Vagina (tissue), 2 donors: Measurements from ENCODE around the gene ASS1. TPM values are rescaled to one million over a fixed set of nuclear protein-coding genes. Genes with fewer than 3 reads are reported as not detected.

Source experiments
- DNase-seq, 2 donors: peaks; one replicate each; pipeline ENCODE4 v3.0.0-alpha.2; 2017; ENCODE audit errors: extremely low spot score in 2 of 2
- H3K27ac ChIP-seq: fragments of 200-600 bp; sonication (generic); one replicate; pipeline ENCODE4 v1.5.1; 2019
- H3K27me3 ChIP-seq: fragments of 200-600 bp; sonication (generic); one replicate; pipeline ENCODE4 v1.5.1; 2019
- H3K36me3 ChIP-seq, 2 donors: fragments of 200-600 bp; sonication (generic); one replicate each; pipeline ENCODE4 v1.5.1; 2017 to 2019
- H3K4me1 ChIP-seq: fragments of 200-600 bp; sonication (generic); one replicate; pipeline ENCODE4 v1.5.1; 2019
- H3K4me3 ChIP-seq, 2 donors: fragments of 200-600 bp; sonication (generic); 1 replicate in 1 of 2; 2 replicates in 1 of 2; pipeline ENCODE4 v1.5.1; 2016 to 2019
- H3K9me3 ChIP-seq: fragments of 200-600 bp; sonication (generic); one replicate; pipeline ENCODE4 v1.5.1; 2019
- CTCF ChIP-seq, 3 experiments: fragments of 450-650 bp in 2 of 3; fragments of 200-600 bp in 1 of 3; sonication (generic) in 1 of 3; IDR thresholded peaks; one replicate each; pipeline ENCODE4 v1.5.1; 2017 to 2019; ENCODE audit warnings: antibody characterized with exemption in 3 of 3, mild to moderate bottlenecking in 2 of 3, moderate library complexity in 2 of 3
- POLR2A ChIP-seq, 2 donors: fragments of 450-650 bp; IDR thresholded peaks; one replicate each; pipeline ENCODE4 v1.6.1; 2017; ENCODE audit warnings: antibody characterized with exemption in 2 of 2, mild to moderate bottlenecking in 2 of 2, moderate library complexity in 2 of 2
- POLR2AphosphoS5 ChIP-seq, 2 donors: sonication (generic); formaldehyde crosslinking; IDR thresholded peaks; one replicate each; pipeline ENCODE4 v1.9.0; 2017; ENCODE audit warnings: antibody characterized with exemption in 2 of 2, mild to moderate bottlenecking in 2 of 2, low read depth in 1 of 2; ENCODE audit not compliant: insufficient read depth in 1 of 2
- intact Hi-C: fragments of 100-400 bp; cut with DNase I; formaldehyde crosslinking; loops from one replicate; pipeline ENCODE4 v1.15.1; 2023
- total RNA-seq: library from RNA; depleted of rRNA; stranded (reverse); fragments of >200 nt; gene quantifications from one replicate; pipeline ENCODE4 v1.2.3, GENCODE V29; 2016

Gene ASS1
- total RNA-seq, 1 donor from 2014 or later: 84.0 TPM

- no peak for DNase-seq
- Histone ChIP-seq H3K36me3 (no peaks in the 10 kb centered on the region), H3K27ac (no peak overlapping the region), H3K27me3 (no peaks in the 10 kb centered on the region), H3K4me3 (no peak overlapping the region), H3K9me3 (no peaks in the 10 kb centered on the region), H3K4me1 (no peaks in the 10 kb centered on the region)
- intact Hi-C loops: no loop called here
- TF ChIP-seq POLR2A (IDR thresholded peaks at IDR 0.05): no peak
- TF ChIP-seq CTCF (IDR thresholded peaks at IDR 0.05): no peak
- TF ChIP-seq POLR2AphosphoS5 (IDR thresholded peaks at IDR 0.05; ENCODE audit: insufficient read depth in 1 of 2, low read depth in 1 of 2): no peak
These were observed 25.2 kb upstream of the ASS1 start for GRCh38 chr9:130419521-130420035.

DNA sequence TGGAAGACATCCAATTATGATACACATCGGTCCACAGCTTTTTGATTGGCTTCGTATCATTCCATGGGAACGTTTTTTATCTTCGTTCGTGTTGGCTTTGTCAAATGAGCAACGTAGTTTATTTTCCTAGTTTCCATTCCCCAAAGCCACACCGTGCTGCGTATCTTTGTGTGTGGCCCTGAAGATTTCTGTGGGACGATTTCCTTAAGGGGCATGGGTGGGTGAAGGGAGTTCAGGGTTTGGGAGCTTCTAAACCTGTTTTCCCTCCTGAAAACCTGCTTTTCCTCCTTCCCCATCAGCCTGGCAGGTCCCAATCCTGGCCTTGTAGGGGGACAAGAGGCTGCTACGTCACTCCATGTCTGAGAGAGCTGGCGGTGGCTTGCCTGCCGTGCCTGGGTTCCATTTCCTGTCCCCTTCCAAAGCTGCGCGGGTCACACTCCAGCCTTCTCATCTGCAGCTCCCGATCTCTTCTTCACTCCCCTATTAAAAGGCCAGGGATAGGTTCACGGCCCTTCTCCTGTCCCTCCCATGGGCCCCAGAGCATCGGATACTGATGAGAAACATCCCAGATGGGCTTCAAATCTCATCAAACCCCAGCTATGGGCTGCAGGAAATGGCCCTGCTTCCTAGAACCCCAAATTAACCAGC lies 23.5 kb upstream of the ASS1 start:
- no peak overlapping the region for H3K27ac ChIP-seq
- no peaks in the 10 kb centered on the region for H3K36me3 ChIP-seq
- intact Hi-C loops: no loop called here
- H3K4me3 ChIP-seq: no peak overlapping the region
- H3K9me3 ChIP-seq: no peaks in the 10 kb centered on the region
- no peak for TF ChIP-seq CTCF (IDR thresholded peaks at IDR 0.05)
- no peak for TF ChIP-seq POLR2A (IDR thresholded peaks at IDR 0.05)
- no peak for TF ChIP-seq POLR2AphosphoS5 (IDR thresholded peaks at IDR 0.05; ENCODE audit: insufficient read depth in 1 of 2, low read depth in 1 of 2)
- no peaks in the 10 kb centered on the region for H3K27me3 ChIP-seq
- DNase-seq: no peak
- H3K4me1 ChIP-seq: peaks cover 3% of the 10 kb centered on the region

DNA sequence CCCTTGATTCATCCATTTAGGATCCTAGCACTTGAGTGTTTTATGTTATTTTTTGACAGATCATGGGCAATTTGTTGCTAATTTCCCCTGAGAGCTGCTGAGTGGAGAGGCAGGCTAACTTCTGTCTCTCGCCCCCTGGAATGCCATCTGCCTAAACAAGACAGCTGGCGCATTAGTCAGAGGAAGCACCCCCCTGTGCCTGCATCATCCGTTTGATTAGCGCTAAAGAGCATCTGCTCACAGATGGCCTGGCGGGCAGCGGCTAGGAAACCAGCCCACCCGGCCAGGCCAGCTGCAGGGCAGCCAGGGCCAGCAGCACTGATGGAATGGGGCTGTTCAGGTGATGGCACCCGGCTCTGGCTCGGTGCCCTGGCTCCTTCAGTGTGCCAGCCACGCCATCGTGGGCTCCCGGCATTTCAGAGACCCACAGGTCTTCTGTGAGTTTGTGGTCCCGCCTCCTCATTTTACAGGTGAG lies 22.9 kb upstream of the ASS1 start:
- H3K27ac ChIP-seq: no peak overlapping the region
- intact Hi-C loops: no loop called here
- no peak for TF ChIP-seq POLR2A (IDR thresholded peaks at IDR 0.05)
- no peak for TF ChIP-seq POLR2AphosphoS5 (IDR thresholded peaks at IDR 0.05; ENCODE audit: insufficient read depth in 1 of 2, low read depth in 1 of 2)
- TF ChIP-seq CTCF (IDR thresholded peaks at IDR 0.05): no peak

GRCh38 chr9:130422546-130422945 lies 22.2 kb upstream of the ASS1 start:
- no peaks in the 10 kb centered on the region for H3K9me3 ChIP-seq
- H3K27me3 ChIP-seq: no peaks in the 10 kb centered on the region
- H3K36me3 ChIP-seq: no peaks in the 10 kb centered on the region
- no peak overlapping the region for H3K27ac ChIP-seq
- TF ChIP-seq CTCF (IDR thresholded peaks at IDR 0.05): no peak
- no peak for TF ChIP-seq POLR2A (IDR thresholded peaks at IDR 0.05)
- no peak for DNase-seq
- no peak overlapping the region for H3K4me3 ChIP-seq
- peaks cover 5% of the 10 kb centered on the region for H3K4me1 ChIP-seq
- intact Hi-C loops: no loop called here

More for the DNA sequence above, 22.9 kb upstream of the ASS1 start:
- peaks cover 5% of the 10 kb centered on the region for H3K4me1 ChIP-seq
- no peaks in the 10 kb centered on the region for H3K27me3 ChIP-seq
- H3K36me3 ChIP-seq: no peaks in the 10 kb centered on the region
- no peak for DNase-seq
- no peaks in the 10 kb centered on the region for H3K9me3 ChIP-seq
- H3K4me3 ChIP-seq: no peak overlapping the region

DNA sequence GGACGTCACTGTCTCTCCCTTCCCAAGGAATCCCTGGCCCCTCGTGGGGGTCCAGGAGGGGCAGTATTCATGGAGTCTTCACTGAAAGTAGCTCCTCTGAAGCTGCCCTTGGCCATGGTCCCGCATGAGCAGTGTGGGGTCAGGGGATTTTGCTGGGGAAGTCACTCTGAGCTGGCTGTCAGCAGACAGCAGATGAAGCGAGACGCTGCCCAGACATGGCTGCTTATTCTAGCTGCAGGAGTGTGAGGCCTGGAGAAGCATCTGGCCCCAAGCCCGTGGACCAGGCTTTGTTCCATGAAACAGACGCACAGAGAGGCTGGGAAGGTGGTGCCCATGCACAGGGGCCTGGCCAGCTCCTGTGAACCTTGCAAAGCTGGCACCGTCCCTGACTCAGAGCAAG lies 21.5 kb upstream of the ASS1 start:
- H3K36me3 ChIP-seq: no peaks in the 10 kb centered on the region
- no peak overlapping the region for H3K4me3 ChIP-seq
- no peak overlapping the region for H3K27ac ChIP-seq
- H3K27me3 ChIP-seq: no peaks in the 10 kb centered on the region
- peaks cover 5% of the 10 kb centered on the region for H3K4me1 ChIP-seq
- DNase-seq: no peak
- intact Hi-C loops: no loop called here
- no peaks in the 10 kb centered on the region for H3K9me3 ChIP-seq
- TF ChIP-seq CTCF (IDR thresholded peaks at IDR 0.05) (no peak), POLR2AphosphoS5 (IDR thresholded peaks at IDR 0.05; ENCODE audit: insufficient read depth in 1 of 2, low read depth in 1 of 2) (no peak), POLR2A (IDR thresholded peaks at IDR 0.05) (no peak)
